ENCODE data around the gene RPTOR.
"Not testable (repeated sequence)": the region's sequence is repeated elsewhere in the genome, so short reads cannot be mapped to it uniquely, and the experiment has no call there.

The RPTOR gene

GRCh38 chr17:80795754-80796153 is 251.1 kb downstream of the RPTOR start:
- DNase-seq (ENCODE audit: low read depth in 2 of 2), result no peak

GRCh38 chr17:80796430-80796861 is 251.8 kb downstream of the RPTOR start:
- DNase-seq (ENCODE audit: low read depth in 2 of 2), result no peak

- DNase-seq (ENCODE audit: low read depth in 2 of 2), result not testable (repeated sequence)
Observed at GRCh38 chr17:80797222-80797621, 252.6 kb downstream of the RPTOR start.

- DNase-seq (ENCODE audit: low read depth in 2 of 2), result no peak
Observed at GRCh38 chr17:80797741-80798594, 253.3 kb downstream of the RPTOR start.

- no peak for DNase-seq (ENCODE audit: low read depth in 2 of 2)
Observed at GRCh38 chr17:80798595-80799537, 254.2 kb downstream of the RPTOR start.

- no peak for DNase-seq (ENCODE audit: low read depth in 2 of 2)
Observed at GRCh38 chr17:80799538-80800480, 255.2 kb downstream of the RPTOR start.

GRCh38 chr17:80800481-80801391 is 256.1 kb downstream of the RPTOR start:
- DNase-seq (ENCODE audit: low read depth in 2 of 2), result no peak

- no peak for DNase-seq (ENCODE audit: low read depth in 2 of 2)
Observed at GRCh38 chr17:80802626-80803450, 258.2 kb downstream of the RPTOR start.

GRCh38 chr17:80803451-80804428 is 259.1 kb downstream of the RPTOR start:
- no peak for DNase-seq (ENCODE audit: low read depth in 2 of 2)

GRCh38 chr17:80804466-80804865 is 259.8 kb downstream of the RPTOR start:
- DNase-seq (ENCODE audit: low read depth in 2 of 2), result no peak

- no peak for DNase-seq (ENCODE audit: low read depth in 2 of 2)
Observed at GRCh38 chr17:80805032-80805751, 260.6 kb downstream of the RPTOR start.

- DNase-seq (ENCODE audit: low read depth in 2 of 2), result no peak
Observed at GRCh38 chr17:80807014-80807413, 262.4 kb downstream of the RPTOR start.

GRCh38 chr17:80807882-80808281 is 263.2 kb downstream of the RPTOR start:
- DNase-seq (ENCODE audit: low read depth in 2 of 2), result no peak

- no peak for DNase-seq (ENCODE audit: low read depth in 2 of 2)
Observed at GRCh38 chr17:80811181-80812105, 266.8 kb downstream of the RPTOR start.

- DNase-seq (ENCODE audit: low read depth in 2 of 2), result no peak
Observed at GRCh38 chr17:80812362-80813088, 267.9 kb downstream of the RPTOR start.

- no peak for DNase-seq (ENCODE audit: low read depth in 2 of 2)
Observed at GRCh38 chr17:80813318-80813717, 268.7 kb downstream of the RPTOR start.

Measured in stimulated activated CD4-positive, alpha-beta T cell treated with anti-CD3 and anti-CD28 coated beads, Interleukin-15, amount 100 ng/mL, for 48 hours (primary cell).